Measurements from ENCODE around the gene POLE2. TPM values are rescaled to one million over a fixed set of nuclear protein-coding genes. Genes with fewer than 3 reads are reported as not detected.
A peak's percentile ranks its signal among the peaks of the same experiment; 100 is the strongest.

POLE2 gene
- total and polyA plus RNA-seq, 2 of the 13 experiments (the other 11 are each of a cell fraction or from before 2014, with no cell fraction given), result 16.6 to 37.0 TPM

DNA sequence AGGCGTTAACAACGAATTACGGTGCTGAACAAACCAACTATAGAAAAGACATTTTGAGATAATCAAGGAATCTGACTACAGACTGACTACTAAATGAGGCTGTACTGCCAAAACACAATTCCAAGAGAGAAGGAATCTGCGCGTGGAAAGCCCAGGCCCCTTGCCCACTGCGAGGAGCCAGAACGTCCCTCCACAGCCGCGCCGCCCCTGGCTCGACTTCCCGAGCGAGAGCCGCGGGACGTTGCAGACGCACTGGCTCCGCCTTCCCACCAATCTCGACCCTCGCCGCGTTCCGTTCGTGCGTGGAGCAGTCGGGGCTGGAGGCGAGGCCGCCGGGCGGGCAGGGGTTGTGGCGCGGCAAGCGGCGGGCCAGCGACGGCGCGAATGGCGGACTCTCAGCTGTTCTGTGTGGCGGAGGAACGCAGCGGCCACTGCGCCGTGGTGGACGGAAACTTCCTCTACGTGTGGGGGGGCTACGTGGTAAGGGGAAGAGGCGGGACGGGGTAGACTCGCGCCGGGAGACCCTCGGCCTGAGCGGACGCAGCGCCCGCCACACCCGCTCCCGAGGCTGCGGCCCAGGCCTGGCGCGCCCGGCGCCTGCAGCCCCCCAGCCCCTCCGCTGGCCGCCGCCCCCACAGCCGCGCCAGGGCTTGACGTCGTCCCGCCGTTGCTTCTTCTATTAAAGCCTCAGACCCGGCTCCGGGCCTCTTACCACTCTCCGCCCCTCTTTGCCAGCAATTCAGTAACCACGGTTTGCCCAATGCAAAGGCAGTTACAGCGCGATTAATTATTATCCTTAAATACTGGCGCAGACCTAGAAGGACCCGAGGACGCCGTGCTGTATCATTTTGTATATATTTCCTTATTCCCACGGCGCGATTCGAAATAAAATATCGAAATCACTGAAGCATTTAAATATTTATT lies 5.1 kb upstream of the POLE2 start, which contains the start of gene KLHDC1 (continued):
- TF ChIP-seq, protein P1, sequence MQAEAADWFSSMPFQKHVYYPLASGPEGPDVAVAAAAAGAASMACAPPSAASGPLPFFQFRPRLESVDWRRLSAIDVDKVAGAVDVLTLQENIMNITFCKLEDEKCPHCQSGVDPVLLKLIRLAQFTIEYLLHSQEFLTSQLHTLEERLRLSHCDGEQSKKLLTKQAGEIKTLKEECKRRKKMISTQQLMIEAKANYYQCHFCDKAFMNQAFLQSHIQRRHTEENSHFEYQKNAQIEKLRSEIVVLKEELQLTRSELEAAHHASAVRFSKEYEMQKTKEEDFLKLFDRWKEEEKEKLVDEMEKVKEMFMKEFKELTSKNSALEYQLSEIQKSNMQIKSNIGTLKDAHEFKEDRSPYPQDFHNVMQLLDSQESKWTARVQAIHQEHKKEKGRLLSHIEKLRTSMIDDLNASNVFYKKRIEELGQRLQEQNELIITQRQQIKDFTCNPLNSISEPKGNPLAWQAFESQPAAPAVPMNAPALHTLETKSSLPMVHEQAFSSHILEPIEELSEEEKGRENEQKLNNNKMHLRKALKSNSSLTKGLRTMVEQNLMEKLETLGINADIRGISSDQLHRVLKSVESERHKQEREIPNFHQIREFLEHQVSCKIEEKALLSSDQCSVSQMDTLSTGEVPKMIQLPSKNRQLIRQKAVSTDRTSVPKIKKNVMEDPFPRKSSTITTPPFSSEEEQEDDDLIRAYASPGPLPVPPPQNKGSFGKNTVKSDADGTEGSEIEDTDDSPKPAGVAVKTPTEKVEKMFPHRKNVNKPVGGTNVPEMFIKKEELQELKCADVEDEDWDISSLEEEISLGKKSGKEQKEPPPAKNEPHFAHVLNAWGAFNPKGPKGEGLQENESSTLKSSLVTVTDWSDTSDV (CRISPR knock-in tag; IDR thresholded peaks at IDR 0.05), result peak; percentile 62
- no peak for TF ChIP-seq JUN (CRISPR knock-in tag; IDR thresholded peaks at IDR 0.05)
- TF ChIP-seq ELF4 (CRISPR knock-in tag; IDR thresholded peaks at IDR 0.05; ENCODE audit: borderline replicate concordance), result no peak
- TF ChIP-seq GATAD1 (CRISPR knock-in tag; IDR thresholded peaks at IDR 0.05), result peak; percentile 46; the same call in 1 of the 2 replicates
- TF ChIP-seq FIP1L1 (IDR thresholded peaks at IDR 0.05; ENCODE audit: borderline replicate concordance, insufficient read depth, low read depth, low read length), result no peak
- peak; percentile 66; the same call in 1 of the 2 replicates for TF ChIP-seq FOXC1 (CRISPR knock-in tag; IDR thresholded peaks at IDR 0.05; ENCODE audit: borderline replicate concordance)
- no peak for TF ChIP-seq FOXP1 (IDR thresholded peaks at IDR 0.05)
- TF ChIP-seq FOXP1 (CRISPR knock-in tag; IDR thresholded peaks at IDR 0.05), result no peak
- TF ChIP-seq, protein P2, sequence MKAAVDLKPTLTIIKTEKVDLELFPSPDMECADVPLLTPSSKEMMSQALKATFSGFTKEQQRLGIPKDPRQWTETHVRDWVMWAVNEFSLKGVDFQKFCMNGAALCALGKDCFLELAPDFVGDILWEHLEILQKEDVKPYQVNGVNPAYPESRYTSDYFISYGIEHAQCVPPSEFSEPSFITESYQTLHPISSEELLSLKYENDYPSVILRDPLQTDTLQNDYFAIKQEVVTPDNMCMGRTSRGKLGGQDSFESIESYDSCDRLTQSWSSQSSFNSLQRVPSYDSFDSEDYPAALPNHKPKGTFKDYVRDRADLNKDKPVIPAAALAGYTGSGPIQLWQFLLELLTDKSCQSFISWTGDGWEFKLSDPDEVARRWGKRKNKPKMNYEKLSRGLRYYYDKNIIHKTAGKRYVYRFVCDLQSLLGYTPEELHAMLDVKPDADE (CRISPR knock-in tag; IDR thresholded peaks at IDR 0.05), result no peak
- TF ChIP-seq, protein P3, sequence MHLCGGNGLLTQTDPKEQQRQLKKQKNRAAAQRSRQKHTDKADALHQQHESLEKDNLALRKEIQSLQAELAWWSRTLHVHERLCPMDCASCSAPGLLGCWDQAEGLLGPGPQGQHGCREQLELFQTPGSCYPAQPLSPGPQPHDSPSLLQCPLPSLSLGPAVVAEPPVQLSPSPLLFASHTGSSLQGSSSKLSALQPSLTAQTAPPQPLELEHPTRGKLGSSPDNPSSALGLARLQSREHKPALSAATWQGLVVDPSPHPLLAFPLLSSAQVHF (CRISPR knock-in tag; IDR thresholded peaks at IDR 0.05), result peak; percentile 79; the same call in 1 of the 2 replicates
- peak; percentile 86 for TF ChIP-seq ZSCAN31 (CRISPR knock-in tag; IDR thresholded peaks at IDR 0.05; ENCODE audit: low read depth)
- no peak for TF ChIP-seq HDAC6 (IDR thresholded peaks at IDR 0.05; ENCODE audit: low read depth, low read length)
- 0 out of 2 replicates have a peak, but pooled peaks have one; percentile 28 for TF ChIP-seq ZNF552 (CRISPR knock-in tag; IDR thresholded peaks at IDR 0.05; ENCODE audit: borderline replicate concordance)
- TF ChIP-seq TBP (CRISPR knock-in tag; IDR thresholded peaks at IDR 0.05), result no peak
- no peak for TF ChIP-seq SMAD1 (CRISPR knock-in tag; IDR thresholded peaks at IDR 0.05; ENCODE audit: borderline replicate concordance, low read depth)
- TF ChIP-seq, protein P4, sequence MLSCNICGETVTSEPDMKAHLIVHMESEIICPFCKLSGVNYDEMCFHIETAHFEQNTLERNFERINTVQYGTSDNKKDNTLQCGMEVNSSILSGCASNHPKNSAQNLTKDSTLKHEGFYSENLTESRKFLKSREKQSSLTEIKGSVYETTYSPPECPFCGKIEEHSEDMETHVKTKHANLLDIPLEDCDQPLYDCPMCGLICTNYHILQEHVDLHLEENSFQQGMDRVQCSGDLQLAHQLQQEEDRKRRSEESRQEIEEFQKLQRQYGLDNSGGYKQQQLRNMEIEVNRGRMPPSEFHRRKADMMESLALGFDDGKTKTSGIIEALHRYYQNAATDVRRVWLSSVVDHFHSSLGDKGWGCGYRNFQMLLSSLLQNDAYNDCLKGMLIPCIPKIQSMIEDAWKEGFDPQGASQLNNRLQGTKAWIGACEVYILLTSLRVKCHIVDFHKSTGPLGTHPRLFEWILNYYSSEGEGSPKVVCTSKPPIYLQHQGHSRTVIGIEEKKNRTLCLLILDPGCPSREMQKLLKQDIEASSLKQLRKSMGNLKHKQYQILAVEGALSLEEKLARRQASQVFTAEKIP (CRISPR knock-in tag; IDR thresholded peaks at IDR 0.05; ENCODE audit: borderline replicate concordance), result no peak
- TF ChIP-seq U2AF1 (optimal IDR thresholded peaks at IDR 0.05; ENCODE audit: low read depth, low read length), result no peak
- TF ChIP-seq, protein P5, sequence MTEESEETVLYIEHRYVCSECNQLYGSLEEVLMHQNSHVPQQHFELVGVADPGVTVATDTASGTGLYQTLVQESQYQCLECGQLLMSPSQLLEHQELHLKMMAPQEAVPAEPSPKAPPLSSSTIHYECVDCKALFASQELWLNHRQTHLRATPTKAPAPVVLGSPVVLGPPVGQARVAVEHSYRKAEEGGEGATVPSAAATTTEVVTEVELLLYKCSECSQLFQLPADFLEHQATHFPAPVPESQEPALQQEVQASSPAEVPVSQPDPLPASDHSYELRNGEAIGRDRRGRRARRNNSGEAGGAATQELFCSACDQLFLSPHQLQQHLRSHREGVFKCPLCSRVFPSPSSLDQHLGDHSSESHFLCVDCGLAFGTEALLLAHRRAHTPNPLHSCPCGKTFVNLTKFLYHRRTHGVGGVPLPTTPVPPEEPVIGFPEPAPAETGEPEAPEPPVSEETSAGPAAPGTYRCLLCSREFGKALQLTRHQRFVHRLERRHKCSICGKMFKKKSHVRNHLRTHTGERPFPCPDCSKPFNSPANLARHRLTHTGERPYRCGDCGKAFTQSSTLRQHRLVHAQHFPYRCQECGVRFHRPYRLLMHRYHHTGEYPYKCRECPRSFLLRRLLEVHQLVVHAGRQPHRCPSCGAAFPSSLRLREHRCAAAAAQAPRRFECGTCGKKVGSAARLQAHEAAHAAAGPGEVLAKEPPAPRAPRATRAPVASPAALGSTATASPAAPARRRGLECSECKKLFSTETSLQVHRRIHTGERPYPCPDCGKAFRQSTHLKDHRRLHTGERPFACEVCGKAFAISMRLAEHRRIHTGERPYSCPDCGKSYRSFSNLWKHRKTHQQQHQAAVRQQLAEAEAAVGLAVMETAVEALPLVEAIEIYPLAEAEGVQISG (CRISPR knock-in tag; IDR thresholded peaks at IDR 0.05), result peak; percentile 77
- TF ChIP-seq ZKSCAN1 (IDR thresholded peaks at IDR 0.05; ENCODE audit: low read length), result no peak
